ENCODE data around the gene CLASP1.

- TF ChIP-seq CTCF (IDR thresholded peaks at IDR 0.05) (no peak), EZH2 (IDR thresholded peaks at IDR 0.05) (no peak)
Observed at GRCh38 chr2:121608967-121609366, 40.3 kb downstream of the CLASP1 start.
